Measurements from ENCODE around the gene BEND7.

DNA sequence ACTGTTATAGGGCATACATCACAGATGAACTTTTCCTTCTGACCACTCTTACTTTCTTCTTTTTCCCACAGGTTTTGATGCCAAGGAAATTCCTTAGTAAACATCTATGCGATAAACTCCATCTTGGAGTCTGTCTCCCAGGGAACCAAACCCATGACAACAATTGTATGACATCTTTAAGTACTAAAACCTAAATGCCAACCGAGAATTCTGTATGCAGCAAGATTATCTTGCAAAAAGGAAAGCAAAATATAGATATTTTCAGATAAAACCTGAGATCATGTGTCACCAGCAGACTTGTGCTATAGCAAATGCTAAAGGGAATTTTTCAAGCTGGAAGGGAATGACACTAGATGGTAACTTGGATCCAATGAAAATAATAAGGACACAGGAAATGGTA is 22.0 kb upstream of the BEND7 start:
- TF ChIP-seq POLR2A (IDR thresholded peaks at IDR 0.05; ENCODE audit: low read depth, low read length) (no peak), TAF1 (IDR thresholded peaks at IDR 0.05; ENCODE audit: low read depth, low read length) (no peak), POLR2AphosphoS5 (IDR thresholded peaks at IDR 0.05; ENCODE audit: low read depth, low read length) (no peak)
